HG02610 (cell line): ENCODE results near the gene C4orf50.

Experiments
- ATAC-seq: cut with Tn5 transposase; IDR thresholded peaks from one replicate; pipeline ENCODE4 v1.9.1; 2021; ENCODE audit warnings: mild to moderate bottlenecking, moderate library complexity; ENCODE audit not compliant: unreplicated experiment

The C4orf50 gene

GRCh38 chr4:5973033-5973432 is 45.2 kb downstream of the C4orf50 start:
- no peak for ATAC-seq

GRCh38 chr4:5972571-5972970 is 45.7 kb downstream of the C4orf50 start:
- no peak for ATAC-seq

GRCh38 chr4:5971078-5971450 is 47.2 kb downstream of the C4orf50 start:
- ATAC-seq: no peak

GRCh38 chr4:5970381-5971077 is 47.7 kb downstream of the C4orf50 start:
- no peak for ATAC-seq

- no peak for ATAC-seq
Observed at GRCh38 chr4:5969777-5970176, 48.5 kb downstream of the C4orf50 start.

- no peak for ATAC-seq
Observed at GRCh38 chr4:5969336-5969735, 48.9 kb downstream of the C4orf50 start.

GRCh38 chr4:5968246-5968645 is 50.0 kb downstream of the C4orf50 start:
- ATAC-seq: no peak

GRCh38 chr4:5967783-5968182 is 50.4 kb downstream of the C4orf50 start:
- ATAC-seq: no peak

- no peak for ATAC-seq
Observed at GRCh38 chr4:5965225-5965624, 53.0 kb downstream of the C4orf50 start.

- ATAC-seq: no peak
Observed at GRCh38 chr4:5964030-5964429, 54.2 kb downstream of the C4orf50 start.

GRCh38 chr4:5963611-5964010 is 54.6 kb downstream of the C4orf50 start:
- no peak for ATAC-seq

GRCh38 chr4:5962416-5962815 is 55.8 kb downstream of the C4orf50 start:
- no peak for ATAC-seq

GRCh38 chr4:5960252-5960880 is 57.9 kb downstream of the C4orf50 start:
- no peak for ATAC-seq

GRCh38 chr4:5959211-5959982 is 58.8 kb downstream of the C4orf50 start:
- no peak for ATAC-seq

- ATAC-seq: no peak
Observed at GRCh38 chr4:5958199-5958735, 60.0 kb downstream of the C4orf50 start.

GRCh38 chr4:5957076-5957475 is 61.2 kb downstream of the C4orf50 start:
- ATAC-seq: no peak

GRCh38 chr4:5956285-5957021 is 61.8 kb downstream of the C4orf50 start:
- no peak for ATAC-seq

- no peak for ATAC-seq
Observed at GRCh38 chr4:5955856-5956255, 62.4 kb downstream of the C4orf50 start.

GRCh38 chr4:5955201-5955821 is 62.9 kb downstream of the C4orf50 start:
- ATAC-seq: no peak

GRCh38 chr4:5954056-5954760 is 64.0 kb downstream of the C4orf50 start:
- ATAC-seq: no peak
